ENCODE results near the gene RERE. TPM values are rescaled to one million over a fixed set of nuclear protein-coding genes. Genes with fewer than 3 reads are reported as not detected.

Gene RERE
- total and polyA plus RNA-seq, 12 donors = 33.4 to 146 (median 72.7) TPM

DNA sequence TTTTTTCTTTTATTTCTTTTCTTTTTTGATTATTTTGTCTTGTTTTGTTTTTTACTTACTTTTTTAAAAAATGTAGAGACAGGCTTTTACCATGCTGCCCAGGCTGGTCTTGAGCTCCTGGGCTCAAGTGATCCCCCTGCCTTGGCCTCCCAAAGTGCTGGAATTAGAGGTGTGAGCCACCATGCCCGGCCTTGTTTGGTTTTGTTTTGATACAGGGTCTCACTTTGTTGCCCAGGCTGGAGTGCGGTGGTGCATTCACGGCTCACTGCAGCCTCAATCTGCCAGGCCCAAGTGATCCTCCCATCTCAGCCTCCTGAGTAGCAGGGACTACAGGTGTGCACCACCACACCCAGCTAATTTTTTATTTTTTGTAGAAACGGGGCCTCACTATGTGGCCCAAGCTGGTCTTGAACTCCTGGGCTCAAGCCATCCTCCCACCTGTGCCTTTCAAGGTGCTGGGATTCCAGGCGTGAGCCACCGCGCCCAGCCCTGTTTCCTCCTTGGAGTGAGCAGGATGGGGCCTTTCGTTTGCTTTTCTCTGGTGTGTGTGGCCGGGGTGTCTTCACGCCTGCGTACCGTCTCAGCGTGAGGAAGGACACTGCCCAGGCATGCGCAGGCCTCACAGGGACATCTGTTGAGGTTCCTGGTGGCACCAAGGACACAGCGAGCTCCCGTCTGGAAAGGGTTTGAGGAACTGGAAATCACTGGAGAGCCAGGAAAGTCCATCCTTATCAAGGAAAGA is 484.0 kb downstream of the RERE start:
- Histone ChIP-seq H3K9me3 (replicated peaks in 1 of 3) (no peaks in the 10 kb centered on the region), H3K36me3 (replicated peaks in 1 of 2) (no peaks in the 10 kb centered on the region), H3K4me3 (no peak overlapping the region), H3K27ac (no peak overlapping the region), H3K4me1 (replicated peaks in 1 of 2) (no peaks in the 10 kb centered on the region), H3K27me3 (no peaks in the 10 kb centered on the region)
- DNase-seq = no peak
- 84 to 97% (median 92%) methylated on average over 16 of the region's 16 CpGs for WGBS, 4 donors
- TF ChIP-seq, protein P1, sequence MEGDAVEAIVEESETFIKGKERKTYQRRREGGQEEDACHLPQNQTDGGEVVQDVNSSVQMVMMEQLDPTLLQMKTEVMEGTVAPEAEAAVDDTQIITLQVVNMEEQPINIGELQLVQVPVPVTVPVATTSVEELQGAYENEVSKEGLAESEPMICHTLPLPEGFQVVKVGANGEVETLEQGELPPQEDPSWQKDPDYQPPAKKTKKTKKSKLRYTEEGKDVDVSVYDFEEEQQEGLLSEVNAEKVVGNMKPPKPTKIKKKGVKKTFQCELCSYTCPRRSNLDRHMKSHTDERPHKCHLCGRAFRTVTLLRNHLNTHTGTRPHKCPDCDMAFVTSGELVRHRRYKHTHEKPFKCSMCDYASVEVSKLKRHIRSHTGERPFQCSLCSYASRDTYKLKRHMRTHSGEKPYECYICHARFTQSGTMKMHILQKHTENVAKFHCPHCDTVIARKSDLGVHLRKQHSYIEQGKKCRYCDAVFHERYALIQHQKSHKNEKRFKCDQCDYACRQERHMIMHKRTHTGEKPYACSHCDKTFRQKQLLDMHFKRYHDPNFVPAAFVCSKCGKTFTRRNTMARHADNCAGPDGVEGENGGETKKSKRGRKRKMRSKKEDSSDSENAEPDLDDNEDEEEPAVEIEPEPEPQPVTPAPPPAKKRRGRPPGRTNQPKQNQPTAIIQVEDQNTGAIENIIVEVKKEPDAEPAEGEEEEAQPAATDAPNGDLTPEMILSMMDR (IDR thresholded peaks at IDR 0.05) = no peak
- TF ChIP-seq POLR2A (IDR thresholded peaks at IDR 0.05) = no peak
- intact Hi-C loops (cut with DNase I) = no loop called here

DNA sequence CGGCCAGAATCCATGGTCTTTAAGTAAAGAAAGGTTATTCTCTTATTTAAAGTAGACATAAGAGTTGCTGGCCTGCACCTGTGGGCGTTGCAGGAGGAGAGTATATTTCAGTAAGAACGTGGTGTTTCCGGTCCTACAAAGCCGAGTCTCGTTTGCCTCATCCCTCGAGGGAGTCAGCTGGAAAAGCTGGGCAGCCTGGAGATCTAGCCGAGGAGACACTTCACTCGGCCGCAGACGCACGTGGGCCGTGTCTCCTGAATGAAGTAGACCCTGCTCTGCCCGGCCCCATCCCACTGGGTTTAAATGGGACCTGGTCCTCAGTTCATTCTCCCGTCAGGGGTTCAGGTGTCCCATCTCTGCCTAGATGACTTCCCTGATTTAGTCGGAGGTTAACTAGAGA is 484.6 kb downstream of the RERE start:
- TF ChIP-seq, protein P1 (IDR thresholded peaks at IDR 0.05) = no peak
- TF ChIP-seq POLR2A (IDR thresholded peaks at IDR 0.05) = no peak
- Histone ChIP-seq H3K4me3 (no peak overlapping the region), H3K27me3 (no peaks in the 10 kb centered on the region), H3K9me3 (replicated peaks in 1 of 3) (no peaks in the 10 kb centered on the region), H3K27ac (no peak overlapping the region), H3K36me3 (replicated peaks in 1 of 2) (no peaks in the 10 kb centered on the region), H3K4me1 (replicated peaks in 1 of 2) (no peaks in the 10 kb centered on the region)
- DNase-seq = no peak
- 92 to 95% (median 93%) methylated on average over 16 of the region's 16 CpGs for WGBS, 4 donors
- intact Hi-C loops (cut with DNase I) = no loop called here

DNA sequence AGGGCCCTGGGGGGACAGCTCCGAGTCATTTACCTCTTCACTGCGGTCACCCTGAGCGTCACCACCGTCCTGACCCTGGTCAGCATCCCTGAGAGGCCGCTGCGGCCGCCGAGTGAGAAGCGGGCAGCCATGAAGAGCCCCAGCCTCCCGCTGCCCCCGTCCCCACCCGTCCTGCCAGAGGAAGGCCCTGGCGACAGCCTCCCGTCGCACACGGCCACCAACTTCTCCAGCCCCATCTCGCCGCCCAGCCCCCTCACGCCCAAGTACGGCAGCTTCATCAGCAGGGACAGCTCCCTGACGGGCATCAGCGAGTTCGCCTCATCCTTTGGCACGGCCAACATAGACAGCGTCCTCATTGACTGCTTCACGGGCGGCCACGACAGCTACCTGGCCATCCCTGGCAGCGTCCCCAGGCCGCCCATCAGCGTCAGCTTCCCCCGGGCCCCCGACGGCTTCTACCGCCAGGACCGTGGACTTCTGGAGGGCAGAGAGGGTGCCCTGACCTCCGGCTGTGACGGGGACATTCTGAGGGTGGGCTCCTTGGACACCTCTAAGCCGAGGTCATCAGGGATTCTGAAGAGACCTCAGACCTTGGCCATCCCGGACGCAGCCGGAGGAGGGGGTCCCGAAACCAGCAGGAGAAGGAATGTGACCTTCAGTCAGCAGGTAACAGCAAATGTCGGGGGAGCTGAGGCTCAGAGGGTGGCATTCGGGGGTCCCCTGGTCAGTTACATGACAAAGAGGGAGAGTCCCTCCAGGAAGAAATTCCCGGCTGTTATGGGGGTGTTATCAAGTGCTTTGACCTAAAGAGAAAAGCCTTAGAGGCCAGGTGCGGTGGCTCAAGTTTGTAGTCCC is 486.9 kb downstream of the RERE start:
- 89 to 92% (median 91%) methylated on average over 23 to 47 of the region's 47 CpGs for WGBS, 4 donors
- no peaks in the 10 kb centered on the region for H3K4me1 ChIP-seq (replicated peaks in 1 of 2)
- no peaks in the 10 kb centered on the region for H3K27me3 ChIP-seq
- DNase-seq = no peak
- H3K36me3 ChIP-seq (replicated peaks in 1 of 2) = no peaks in the 10 kb centered on the region
- no peak overlapping the region for H3K4me3 ChIP-seq
- no peak for TF ChIP-seq POLR2A (IDR thresholded peaks at IDR 0.05)
- TF ChIP-seq, protein P1 (IDR thresholded peaks at IDR 0.05) = no peak
- H3K27ac ChIP-seq = no peak overlapping the region
- intact Hi-C loops (cut with DNase I) = no loop called here
- H3K9me3 ChIP-seq (replicated peaks in 1 of 3) = no peaks in the 10 kb centered on the region

DNA sequence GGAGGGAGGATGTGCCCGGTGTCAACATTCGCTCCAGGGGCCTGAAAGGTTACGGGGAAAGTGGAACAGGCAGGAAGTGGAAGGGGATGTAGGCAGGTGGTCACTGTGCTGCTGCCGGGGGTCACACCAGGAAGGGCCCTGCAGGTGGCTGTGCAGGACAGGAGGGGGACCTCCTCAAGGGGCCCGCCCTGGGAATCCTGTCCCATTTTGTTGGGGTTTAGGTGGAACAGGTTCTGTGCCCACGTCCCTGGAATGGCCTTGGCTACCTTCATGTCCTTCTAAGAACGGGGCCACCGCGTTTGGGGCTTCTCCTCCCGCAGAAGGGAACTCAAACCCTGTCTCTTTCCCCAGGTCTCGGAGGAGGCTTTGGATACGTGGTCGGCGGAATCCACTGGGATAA is 487.6 kb downstream of the RERE start:
- Histone ChIP-seq H3K36me3 (replicated peaks in 1 of 2) (no peaks in the 10 kb centered on the region), H3K27me3 (no peaks in the 10 kb centered on the region), H3K4me1 (replicated peaks in 1 of 2) (no peaks in the 10 kb centered on the region), H3K4me3 (no peak overlapping the region), H3K27ac (no peak overlapping the region), H3K9me3 (replicated peaks in 1 of 3) (no peaks in the 10 kb centered on the region)
- TF ChIP-seq POLR2A (IDR thresholded peaks at IDR 0.05) = no peak
- TF ChIP-seq, protein P1 (IDR thresholded peaks at IDR 0.05) = no peak
- intact Hi-C loops (cut with DNase I) = no loop called here
- 86 to 93% (median 90%) methylated on average over 13 to 14 of the region's 14 CpGs for WGBS, 4 donors
- DNase-seq = no peak

All from adrenal gland (tissue), 12 donors.